ENCODE results near the gene SLAIN2.

Gene SLAIN2

GRCh38 chr4:48470137-48470536, 128.8 kb downstream of the SLAIN2 start:
- H3K18ac ChIP-seq (ENCODE audit: low read depth in 1 of 2, low read length in 2 of 2), result no peak overlapping the region
- H3K4ac ChIP-seq (ENCODE audit: low read depth in 1 of 2, low read length in 2 of 2), result no peak overlapping the region
- WGBS, result no CpG with 5 or more reads among the region's 1 CpG

DNA sequence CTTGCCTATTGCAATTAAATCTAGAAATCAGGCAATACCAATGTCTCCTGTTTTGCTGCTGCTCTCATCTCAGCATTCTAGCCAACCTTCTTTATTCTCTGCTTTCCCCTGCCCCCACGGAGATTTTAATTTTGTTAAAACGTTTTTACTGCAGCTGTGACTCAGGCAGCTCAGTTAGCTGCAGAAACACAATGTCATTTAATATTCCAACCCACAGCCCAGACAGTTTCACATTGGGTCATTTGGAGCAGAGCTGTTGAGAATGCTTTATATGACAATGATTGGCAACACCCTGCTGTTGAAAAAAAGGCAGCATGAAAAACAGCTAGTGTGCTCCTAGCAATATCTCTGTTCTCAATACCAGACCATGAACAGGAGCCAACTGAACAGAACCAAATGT, 129.2 kb downstream of the SLAIN2 start:
- no peak overlapping the region for H3K18ac ChIP-seq (ENCODE audit: low read depth in 1 of 2, low read length in 2 of 2)
- no peak for DNase-seq
- H3K4me2 ChIP-seq (ENCODE audit: low read length, poor library complexity, severe bottlenecking), result no peak overlapping the region
- H2AK5ac ChIP-seq (ENCODE audit: low read length, severe bottlenecking), result no peak overlapping the region
- no peaks in the 10 kb centered on the region for H3K36me3 ChIP-seq (ENCODE audit: control insufficient read depth in 1 of 2, insufficient read depth in 2 of 2, low read depth in 1 of 2, low read length in 2 of 2)
- no peak overlapping the region for H3K4me3 ChIP-seq (ENCODE audit: insufficient read depth in 1 of 2, low read depth in 1 of 2, low read length in 2 of 2)
- WGBS, result 48% methylated on average over 2 of the region's 2 CpGs
- H3K23ac ChIP-seq (ENCODE audit: low read length in 2 of 2), result no peak overlapping the region
- peaks cover 0 to under 1% of the 10 kb centered on the region in 2 experiments for H3K27me3 ChIP-seq (ENCODE audit: control insufficient read depth in 1 of 2, insufficient read depth in 1 of 2, low read length in 2 of 2)
- H2BK12ac ChIP-seq (ENCODE audit: low read length in 2 of 2), result no peak overlapping the region
- H2BK5ac ChIP-seq (ENCODE audit: low read depth, low read length, poor library complexity, severe bottlenecking), result no peak overlapping the region
- H3K9me3 ChIP-seq (ENCODE audit: control insufficient read depth, low read length), result no peaks in the 10 kb centered on the region
- H3K4me1 ChIP-seq (ENCODE audit: control insufficient read depth, insufficient read depth, low read depth, low read length), result no peaks in the 10 kb centered on the region
- no peak overlapping the region for H2BK120ac ChIP-seq (ENCODE audit: low read depth, low read length)
- no peak overlapping the region for H3K9ac ChIP-seq (ENCODE audit: low read length)
- no peak overlapping the region for H4K8ac ChIP-seq (ENCODE audit: low read length)
- no peak overlapping the region for H2AFZ ChIP-seq (ENCODE audit: low read depth, low read length)
- H4K91ac ChIP-seq (ENCODE audit: low read length), result no peak overlapping the region
- no peak overlapping the region for H3K27ac ChIP-seq (ENCODE audit: low read length, poor library complexity, severe bottlenecking)
- H3K79me1 ChIP-seq (replicated peaks; ENCODE audit: low read length, poor library complexity, severe bottlenecking), result no peaks in the 10 kb centered on the region
- H3K14ac ChIP-seq (ENCODE audit: low read length in 2 of 2), result no peak overlapping the region
- H3K4ac ChIP-seq (ENCODE audit: low read depth in 1 of 2, low read length in 2 of 2), result no peak overlapping the region
- no peak overlapping the region for H2BK15ac ChIP-seq (ENCODE audit: low read depth, poor library complexity, severe bottlenecking)

More at GRCh38 chr4:48470137-48470536, 128.8 kb downstream of the SLAIN2 start:
- no peak overlapping the region for H3K4me3 ChIP-seq (ENCODE audit: insufficient read depth in 1 of 2, low read depth in 1 of 2, low read length in 2 of 2)
- H2BK5ac ChIP-seq (ENCODE audit: low read depth, low read length, poor library complexity, severe bottlenecking), result no peak overlapping the region
- no peaks in the 10 kb centered on the region for H3K36me3 ChIP-seq (ENCODE audit: control insufficient read depth in 1 of 2, insufficient read depth in 2 of 2, low read depth in 1 of 2, low read length in 2 of 2)
- no peak overlapping the region for H2BK12ac ChIP-seq (ENCODE audit: low read length in 2 of 2)
- no peak overlapping the region for H4K91ac ChIP-seq (ENCODE audit: low read length)
- H3K9me3 ChIP-seq (ENCODE audit: control insufficient read depth, low read length), result no peaks in the 10 kb centered on the region
- no peak overlapping the region for H2BK15ac ChIP-seq (ENCODE audit: low read depth, poor library complexity, severe bottlenecking)
- no peak for DNase-seq
- H3K27me3 ChIP-seq (ENCODE audit: control insufficient read depth in 1 of 2, insufficient read depth in 1 of 2, low read length in 2 of 2), result no peaks in the 10 kb centered on the region
- no peak overlapping the region for H2AK5ac ChIP-seq (ENCODE audit: low read length, severe bottlenecking)
- no peaks in the 10 kb centered on the region for H3K79me1 ChIP-seq (replicated peaks; ENCODE audit: low read length, poor library complexity, severe bottlenecking)
- H3K14ac ChIP-seq (ENCODE audit: low read length in 2 of 2), result no peak overlapping the region
- H3K4me1 ChIP-seq (ENCODE audit: control insufficient read depth, insufficient read depth, low read depth, low read length), result no peaks in the 10 kb centered on the region
- H3K9ac ChIP-seq (ENCODE audit: low read length), result no peak overlapping the region
- no peak overlapping the region for H4K8ac ChIP-seq (ENCODE audit: low read length)
- H3K27ac ChIP-seq (ENCODE audit: low read length, poor library complexity, severe bottlenecking), result no peak overlapping the region
- H2BK120ac ChIP-seq (ENCODE audit: low read depth, low read length), result no peak overlapping the region
- H2AFZ ChIP-seq (ENCODE audit: low read depth, low read length), result no peak overlapping the region
- H3K23ac ChIP-seq (ENCODE audit: low read length in 2 of 2), result no peak overlapping the region
- no peak overlapping the region for H3K4me2 ChIP-seq (ENCODE audit: low read length, poor library complexity, severe bottlenecking)

- WGBS, result no CpG with 5 or more reads among the region's 1 CpG
- H3K4me3 ChIP-seq (ENCODE audit: insufficient read depth in 1 of 2, low read depth in 1 of 2, low read length in 2 of 2), result no peak overlapping the region
These were observed 131.5 kb downstream of the SLAIN2 start for GRCh38 chr4:48472794-48473193.

DNA sequence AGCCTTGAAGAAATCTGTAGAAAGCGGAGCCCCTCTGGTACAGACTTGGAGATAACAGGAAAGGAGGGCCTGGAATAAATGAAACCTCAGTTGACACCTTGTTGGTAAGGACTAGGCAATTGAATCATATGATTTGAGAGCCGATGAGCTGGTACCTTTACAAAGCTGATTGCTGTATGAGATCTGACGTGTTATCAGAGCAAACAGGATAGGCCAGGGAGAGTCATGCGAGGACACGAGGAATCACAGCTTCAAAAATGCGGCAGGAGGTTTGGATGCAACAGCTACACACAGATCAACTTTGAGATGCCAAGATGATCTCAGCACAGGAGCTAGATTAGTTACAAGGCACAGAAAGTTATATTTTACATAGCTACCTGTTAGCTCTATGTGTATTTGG, 134.4 kb downstream of the SLAIN2 start:
- no peak overlapping the region for H2AFZ ChIP-seq (ENCODE audit: low read depth, low read length)
- H3K23ac ChIP-seq (ENCODE audit: low read length in 2 of 2), result no peak overlapping the region
- no peak overlapping the region for H3K14ac ChIP-seq (ENCODE audit: low read length in 2 of 2)
- H3K18ac ChIP-seq (ENCODE audit: low read depth in 1 of 2, low read length in 2 of 2), result no peak overlapping the region
- H2BK120ac ChIP-seq (ENCODE audit: low read depth, low read length), result no peak overlapping the region
- no peak overlapping the region for H2BK15ac ChIP-seq (ENCODE audit: low read depth, poor library complexity, severe bottlenecking)
- H3K9me3 ChIP-seq (ENCODE audit: control insufficient read depth, low read length), result no peaks in the 10 kb centered on the region
- DNase-seq, result no peak
- H4K91ac ChIP-seq (ENCODE audit: low read length), result no peak overlapping the region
- no peak overlapping the region for H3K4me2 ChIP-seq (ENCODE audit: low read length, poor library complexity, severe bottlenecking)
- no peak overlapping the region for H3K4me3 ChIP-seq (ENCODE audit: insufficient read depth in 1 of 2, low read depth in 1 of 2, low read length in 2 of 2)
- no peak overlapping the region for H2BK12ac ChIP-seq (ENCODE audit: low read length in 2 of 2)
- 94% methylated on average over 6 of the region's 6 CpGs for WGBS
- peaks cover 0 to 11% of the 10 kb centered on the region in 2 experiments for H3K27me3 ChIP-seq (ENCODE audit: control insufficient read depth in 1 of 2, insufficient read depth in 1 of 2, low read length in 2 of 2)
- no peak overlapping the region for H2AK5ac ChIP-seq (ENCODE audit: low read length, severe bottlenecking)
- no peak overlapping the region for H3K4ac ChIP-seq (ENCODE audit: low read depth in 1 of 2, low read length in 2 of 2)
- H4K8ac ChIP-seq (ENCODE audit: low read length), result no peak overlapping the region
- no peaks in the 10 kb centered on the region for H3K4me1 ChIP-seq (ENCODE audit: control insufficient read depth, insufficient read depth, low read depth, low read length)
- no peak overlapping the region for H3K9ac ChIP-seq (ENCODE audit: low read length)
- H3K27ac ChIP-seq (ENCODE audit: low read length, poor library complexity, severe bottlenecking), result no peak overlapping the region
- no peaks in the 10 kb centered on the region for H3K79me1 ChIP-seq (replicated peaks; ENCODE audit: low read length, poor library complexity, severe bottlenecking)
- no peak overlapping the region for H2BK5ac ChIP-seq (ENCODE audit: low read depth, low read length, poor library complexity, severe bottlenecking)
- no peaks in the 10 kb centered on the region for H3K36me3 ChIP-seq (ENCODE audit: control insufficient read depth in 1 of 2, insufficient read depth in 2 of 2, low read depth in 1 of 2, low read length in 2 of 2)

More at GRCh38 chr4:48472794-48473193, 131.5 kb downstream of the SLAIN2 start:
- no peak overlapping the region for H2BK12ac ChIP-seq (ENCODE audit: low read length in 2 of 2)
- H3K9me3 ChIP-seq (ENCODE audit: control insufficient read depth, low read length), result no peaks in the 10 kb centered on the region
- H2AFZ ChIP-seq (ENCODE audit: low read depth, low read length), result no peak overlapping the region
- H3K9ac ChIP-seq (ENCODE audit: low read length), result no peak overlapping the region
- H2BK15ac ChIP-seq (ENCODE audit: low read depth, poor library complexity, severe bottlenecking), result no peak overlapping the region
- no peak overlapping the region for H3K18ac ChIP-seq (ENCODE audit: low read depth in 1 of 2, low read length in 2 of 2)
- H2BK5ac ChIP-seq (ENCODE audit: low read depth, low read length, poor library complexity, severe bottlenecking), result no peak overlapping the region
- no peak overlapping the region for H3K14ac ChIP-seq (ENCODE audit: low read length in 2 of 2)
- no peak overlapping the region for H3K4me2 ChIP-seq (ENCODE audit: low read length, poor library complexity, severe bottlenecking)
- no peak overlapping the region for H3K4ac ChIP-seq (ENCODE audit: low read depth in 1 of 2, low read length in 2 of 2)
- H4K91ac ChIP-seq (ENCODE audit: low read length), result no peak overlapping the region
- no peaks in the 10 kb centered on the region for H3K36me3 ChIP-seq (ENCODE audit: control insufficient read depth in 1 of 2, insufficient read depth in 2 of 2, low read depth in 1 of 2, low read length in 2 of 2)
- no peak overlapping the region for H3K27ac ChIP-seq (ENCODE audit: low read length, poor library complexity, severe bottlenecking)
- H2AK5ac ChIP-seq (ENCODE audit: low read length, severe bottlenecking), result no peak overlapping the region
- no peak for DNase-seq
- no peaks in the 10 kb centered on the region for H3K79me1 ChIP-seq (replicated peaks; ENCODE audit: low read length, poor library complexity, severe bottlenecking)
- no peak overlapping the region for H3K23ac ChIP-seq (ENCODE audit: low read length in 2 of 2)
- no peak overlapping the region for H4K8ac ChIP-seq (ENCODE audit: low read length)
- H3K4me1 ChIP-seq (ENCODE audit: control insufficient read depth, insufficient read depth, low read depth, low read length), result no peaks in the 10 kb centered on the region
- peaks cover 0 to 5% of the 10 kb centered on the region in 2 experiments for H3K27me3 ChIP-seq (ENCODE audit: control insufficient read depth in 1 of 2, insufficient read depth in 1 of 2, low read length in 2 of 2)
- no peak overlapping the region for H2BK120ac ChIP-seq (ENCODE audit: low read depth, low read length)
